Measurements from ENCODE around the gene MEIS2.

The MEIS2 gene

GRCh38 chr15:36867436-36867835, 232.9 kb downstream of the MEIS2 start:
- DNase-seq: no peak

DNA sequence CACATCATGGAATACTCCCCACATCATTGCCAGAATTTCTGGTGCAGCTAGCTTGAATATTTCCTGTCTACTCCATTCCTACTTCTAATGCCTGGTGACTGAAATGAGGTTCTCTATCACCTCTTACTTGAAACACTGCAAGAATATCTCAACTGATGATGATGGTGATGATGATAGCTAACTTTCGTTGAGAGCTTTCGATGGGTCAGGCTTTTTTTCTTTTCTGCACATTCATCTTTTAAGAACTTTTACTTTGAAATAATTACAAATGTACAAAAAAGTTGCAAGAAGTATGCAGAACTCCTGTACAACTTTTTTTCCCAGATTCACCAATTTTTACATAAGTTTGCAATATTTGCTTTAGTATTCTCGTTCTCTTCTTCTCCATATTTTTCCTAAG, 233.5 kb downstream of the MEIS2 start:
- DNase-seq: no peak

DNA sequence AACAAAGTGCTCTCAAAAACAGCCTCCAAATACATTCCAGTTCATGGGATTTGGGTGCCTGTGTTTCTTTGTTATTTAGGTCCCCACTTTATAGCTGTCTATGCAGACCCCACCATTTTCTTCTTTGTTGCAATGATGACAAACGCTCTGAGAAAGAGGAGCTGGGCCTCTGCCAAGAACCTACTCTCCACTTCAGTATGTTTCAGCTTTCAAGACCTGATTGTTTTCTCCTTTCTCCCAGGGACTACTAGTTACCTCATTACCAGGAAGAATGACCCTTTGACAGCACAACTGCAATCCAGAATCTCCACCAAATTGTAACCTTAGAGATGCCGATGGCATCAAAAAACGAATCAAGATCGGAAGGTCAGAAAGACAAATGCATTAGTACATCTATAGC, 236.8 kb downstream of the MEIS2 start:
- no peak for DNase-seq

DNA sequence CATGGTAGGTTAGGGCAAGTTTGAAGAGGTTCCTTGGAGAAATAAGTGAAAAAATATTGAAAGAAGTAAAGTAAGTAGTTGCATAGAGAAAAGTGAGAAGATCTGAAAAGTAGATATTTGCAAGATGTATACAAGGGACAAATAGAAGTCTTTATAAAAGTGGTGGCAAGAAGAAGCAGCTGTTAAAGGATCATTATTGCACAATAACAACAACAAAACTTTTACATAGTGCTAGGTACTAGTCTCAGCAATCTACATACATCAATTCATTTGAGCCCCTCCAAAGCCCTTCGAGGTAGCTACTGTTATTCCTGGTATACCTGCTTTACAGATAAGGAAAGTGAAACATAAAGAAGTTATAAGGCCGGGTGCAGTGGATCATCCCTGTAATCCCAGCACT, 239.6 kb downstream of the MEIS2 start:
- no peak for DNase-seq

DNA sequence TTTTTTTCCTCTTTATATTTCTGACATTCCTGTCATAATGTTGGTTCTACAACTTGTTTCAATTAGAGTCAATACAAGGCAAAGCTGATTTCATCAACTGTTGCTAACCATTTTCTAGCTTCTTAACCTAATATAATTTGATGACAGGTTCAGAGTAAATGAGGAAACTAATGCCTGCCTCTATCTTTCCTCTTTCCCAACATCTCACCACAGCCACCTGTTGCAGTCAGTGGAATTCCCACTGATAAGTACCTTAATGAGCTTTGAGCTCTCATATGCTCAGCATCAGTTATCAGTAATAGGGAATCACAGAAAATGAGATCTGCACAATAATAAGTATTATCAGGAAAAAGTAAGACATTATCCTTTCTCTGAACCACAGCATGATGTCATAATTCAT, 241.9 kb downstream of the MEIS2 start:
- no peak for DNase-seq

GRCh38 chr15:36856339-36856973, 243.9 kb downstream of the MEIS2 start:
- DNase-seq: no peak

DNA sequence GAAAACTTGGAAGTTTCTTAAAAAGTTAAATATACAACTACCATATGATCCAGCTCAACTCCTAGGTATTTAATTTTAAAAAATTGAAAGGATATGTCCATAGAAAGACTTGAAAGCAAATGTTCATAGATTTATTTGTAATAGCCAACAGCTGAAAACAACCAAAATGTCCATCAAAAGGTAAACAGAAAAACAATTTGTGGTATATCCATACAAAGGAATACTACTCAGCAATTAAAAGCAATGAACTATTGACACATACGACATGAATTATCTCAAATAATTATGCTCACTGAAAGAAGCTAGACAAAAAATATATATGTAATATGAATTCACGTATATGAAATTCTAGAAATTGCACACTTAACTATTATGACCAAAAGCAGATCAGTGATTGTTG, 249.5 kb downstream of the MEIS2 start:
- DNase-seq: no peak

GRCh38 chr15:36845270-36845669, 255.1 kb downstream of the MEIS2 start:
- no peak for DNase-seq

- DNase-seq: no peak
Measured at GRCh38 chr15:36844534-36844998, 255.8 kb downstream of the MEIS2 start.

GRCh38 chr15:36843822-36844221, 256.5 kb downstream of the MEIS2 start:
- DNase-seq: no peak

- no peak for DNase-seq
Measured at GRCh38 chr15:36841193-36841592, 259.2 kb downstream of the MEIS2 start.

Data from CD4-positive, alpha-beta T cell treated with Interleukin-15 for 1 hour (primary cell).